ENCODE data around the gene LGALS3BP.

DNA sequence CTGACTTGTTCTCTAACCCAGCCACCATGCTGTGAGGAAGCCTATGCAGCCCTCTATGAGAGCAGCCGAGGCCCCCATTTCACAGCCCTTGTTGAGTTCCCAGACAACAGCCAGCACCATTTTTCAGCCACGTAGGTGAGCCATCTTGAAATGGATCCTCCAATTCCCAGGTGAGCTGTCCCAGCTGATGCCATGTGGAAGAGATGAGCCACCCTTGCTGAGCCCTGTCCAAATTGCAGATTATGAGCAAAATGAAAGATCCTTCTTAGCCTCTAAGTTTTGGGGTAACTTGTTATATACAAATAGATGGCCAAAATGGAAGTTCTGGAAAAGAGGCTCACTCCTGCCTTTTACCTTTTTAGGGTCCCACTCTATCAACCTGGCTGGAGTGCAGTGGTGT lies 28.9 kb downstream of the LGALS3BP start:
- TF ChIP-seq POLR2A (IDR thresholded peaks at IDR 0.05): no peak
- TF ChIP-seq, protein P1, sequence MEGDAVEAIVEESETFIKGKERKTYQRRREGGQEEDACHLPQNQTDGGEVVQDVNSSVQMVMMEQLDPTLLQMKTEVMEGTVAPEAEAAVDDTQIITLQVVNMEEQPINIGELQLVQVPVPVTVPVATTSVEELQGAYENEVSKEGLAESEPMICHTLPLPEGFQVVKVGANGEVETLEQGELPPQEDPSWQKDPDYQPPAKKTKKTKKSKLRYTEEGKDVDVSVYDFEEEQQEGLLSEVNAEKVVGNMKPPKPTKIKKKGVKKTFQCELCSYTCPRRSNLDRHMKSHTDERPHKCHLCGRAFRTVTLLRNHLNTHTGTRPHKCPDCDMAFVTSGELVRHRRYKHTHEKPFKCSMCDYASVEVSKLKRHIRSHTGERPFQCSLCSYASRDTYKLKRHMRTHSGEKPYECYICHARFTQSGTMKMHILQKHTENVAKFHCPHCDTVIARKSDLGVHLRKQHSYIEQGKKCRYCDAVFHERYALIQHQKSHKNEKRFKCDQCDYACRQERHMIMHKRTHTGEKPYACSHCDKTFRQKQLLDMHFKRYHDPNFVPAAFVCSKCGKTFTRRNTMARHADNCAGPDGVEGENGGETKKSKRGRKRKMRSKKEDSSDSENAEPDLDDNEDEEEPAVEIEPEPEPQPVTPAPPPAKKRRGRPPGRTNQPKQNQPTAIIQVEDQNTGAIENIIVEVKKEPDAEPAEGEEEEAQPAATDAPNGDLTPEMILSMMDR (IDR thresholded peaks at IDR 0.05 in 8 of 11, conservative IDR thresholded peaks at IDR 0.05 in 3 of 11): no peak

Data from spleen (tissue), 7 donors.